ENCODE measurements around the gene IBTK. TPM values are rescaled to one million over a fixed set of nuclear protein-coding genes. Genes with fewer than 3 reads are reported as not detected.

Gene IBTK
- total and polyA plus RNA-seq, 2 of the 8 experiments (the other 6 are each of a cell fraction or from before 2014, with no cell fraction given): 4.6 to 24.2 TPM

DNA sequence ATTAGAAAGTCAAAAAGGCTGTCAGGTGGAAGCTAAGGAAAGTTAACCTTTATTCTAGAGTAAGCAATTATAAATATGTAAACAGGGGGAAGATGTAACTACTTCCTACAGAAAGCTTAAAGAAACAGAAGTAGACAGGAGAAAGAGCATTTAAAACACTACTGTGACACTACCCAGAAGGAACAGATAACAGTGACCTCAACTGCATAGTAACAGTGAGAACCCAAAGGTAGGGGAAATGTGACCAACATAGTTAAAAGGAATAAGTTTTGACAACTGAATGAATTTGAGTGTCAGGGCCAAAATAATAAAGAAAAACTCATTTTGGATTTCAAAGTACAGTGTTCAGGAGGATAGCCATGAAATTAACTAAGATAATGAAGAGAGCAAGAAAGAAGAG is 43.5 kb downstream of the IBTK start (continued):
- TF ChIP-seq, protein P1, sequence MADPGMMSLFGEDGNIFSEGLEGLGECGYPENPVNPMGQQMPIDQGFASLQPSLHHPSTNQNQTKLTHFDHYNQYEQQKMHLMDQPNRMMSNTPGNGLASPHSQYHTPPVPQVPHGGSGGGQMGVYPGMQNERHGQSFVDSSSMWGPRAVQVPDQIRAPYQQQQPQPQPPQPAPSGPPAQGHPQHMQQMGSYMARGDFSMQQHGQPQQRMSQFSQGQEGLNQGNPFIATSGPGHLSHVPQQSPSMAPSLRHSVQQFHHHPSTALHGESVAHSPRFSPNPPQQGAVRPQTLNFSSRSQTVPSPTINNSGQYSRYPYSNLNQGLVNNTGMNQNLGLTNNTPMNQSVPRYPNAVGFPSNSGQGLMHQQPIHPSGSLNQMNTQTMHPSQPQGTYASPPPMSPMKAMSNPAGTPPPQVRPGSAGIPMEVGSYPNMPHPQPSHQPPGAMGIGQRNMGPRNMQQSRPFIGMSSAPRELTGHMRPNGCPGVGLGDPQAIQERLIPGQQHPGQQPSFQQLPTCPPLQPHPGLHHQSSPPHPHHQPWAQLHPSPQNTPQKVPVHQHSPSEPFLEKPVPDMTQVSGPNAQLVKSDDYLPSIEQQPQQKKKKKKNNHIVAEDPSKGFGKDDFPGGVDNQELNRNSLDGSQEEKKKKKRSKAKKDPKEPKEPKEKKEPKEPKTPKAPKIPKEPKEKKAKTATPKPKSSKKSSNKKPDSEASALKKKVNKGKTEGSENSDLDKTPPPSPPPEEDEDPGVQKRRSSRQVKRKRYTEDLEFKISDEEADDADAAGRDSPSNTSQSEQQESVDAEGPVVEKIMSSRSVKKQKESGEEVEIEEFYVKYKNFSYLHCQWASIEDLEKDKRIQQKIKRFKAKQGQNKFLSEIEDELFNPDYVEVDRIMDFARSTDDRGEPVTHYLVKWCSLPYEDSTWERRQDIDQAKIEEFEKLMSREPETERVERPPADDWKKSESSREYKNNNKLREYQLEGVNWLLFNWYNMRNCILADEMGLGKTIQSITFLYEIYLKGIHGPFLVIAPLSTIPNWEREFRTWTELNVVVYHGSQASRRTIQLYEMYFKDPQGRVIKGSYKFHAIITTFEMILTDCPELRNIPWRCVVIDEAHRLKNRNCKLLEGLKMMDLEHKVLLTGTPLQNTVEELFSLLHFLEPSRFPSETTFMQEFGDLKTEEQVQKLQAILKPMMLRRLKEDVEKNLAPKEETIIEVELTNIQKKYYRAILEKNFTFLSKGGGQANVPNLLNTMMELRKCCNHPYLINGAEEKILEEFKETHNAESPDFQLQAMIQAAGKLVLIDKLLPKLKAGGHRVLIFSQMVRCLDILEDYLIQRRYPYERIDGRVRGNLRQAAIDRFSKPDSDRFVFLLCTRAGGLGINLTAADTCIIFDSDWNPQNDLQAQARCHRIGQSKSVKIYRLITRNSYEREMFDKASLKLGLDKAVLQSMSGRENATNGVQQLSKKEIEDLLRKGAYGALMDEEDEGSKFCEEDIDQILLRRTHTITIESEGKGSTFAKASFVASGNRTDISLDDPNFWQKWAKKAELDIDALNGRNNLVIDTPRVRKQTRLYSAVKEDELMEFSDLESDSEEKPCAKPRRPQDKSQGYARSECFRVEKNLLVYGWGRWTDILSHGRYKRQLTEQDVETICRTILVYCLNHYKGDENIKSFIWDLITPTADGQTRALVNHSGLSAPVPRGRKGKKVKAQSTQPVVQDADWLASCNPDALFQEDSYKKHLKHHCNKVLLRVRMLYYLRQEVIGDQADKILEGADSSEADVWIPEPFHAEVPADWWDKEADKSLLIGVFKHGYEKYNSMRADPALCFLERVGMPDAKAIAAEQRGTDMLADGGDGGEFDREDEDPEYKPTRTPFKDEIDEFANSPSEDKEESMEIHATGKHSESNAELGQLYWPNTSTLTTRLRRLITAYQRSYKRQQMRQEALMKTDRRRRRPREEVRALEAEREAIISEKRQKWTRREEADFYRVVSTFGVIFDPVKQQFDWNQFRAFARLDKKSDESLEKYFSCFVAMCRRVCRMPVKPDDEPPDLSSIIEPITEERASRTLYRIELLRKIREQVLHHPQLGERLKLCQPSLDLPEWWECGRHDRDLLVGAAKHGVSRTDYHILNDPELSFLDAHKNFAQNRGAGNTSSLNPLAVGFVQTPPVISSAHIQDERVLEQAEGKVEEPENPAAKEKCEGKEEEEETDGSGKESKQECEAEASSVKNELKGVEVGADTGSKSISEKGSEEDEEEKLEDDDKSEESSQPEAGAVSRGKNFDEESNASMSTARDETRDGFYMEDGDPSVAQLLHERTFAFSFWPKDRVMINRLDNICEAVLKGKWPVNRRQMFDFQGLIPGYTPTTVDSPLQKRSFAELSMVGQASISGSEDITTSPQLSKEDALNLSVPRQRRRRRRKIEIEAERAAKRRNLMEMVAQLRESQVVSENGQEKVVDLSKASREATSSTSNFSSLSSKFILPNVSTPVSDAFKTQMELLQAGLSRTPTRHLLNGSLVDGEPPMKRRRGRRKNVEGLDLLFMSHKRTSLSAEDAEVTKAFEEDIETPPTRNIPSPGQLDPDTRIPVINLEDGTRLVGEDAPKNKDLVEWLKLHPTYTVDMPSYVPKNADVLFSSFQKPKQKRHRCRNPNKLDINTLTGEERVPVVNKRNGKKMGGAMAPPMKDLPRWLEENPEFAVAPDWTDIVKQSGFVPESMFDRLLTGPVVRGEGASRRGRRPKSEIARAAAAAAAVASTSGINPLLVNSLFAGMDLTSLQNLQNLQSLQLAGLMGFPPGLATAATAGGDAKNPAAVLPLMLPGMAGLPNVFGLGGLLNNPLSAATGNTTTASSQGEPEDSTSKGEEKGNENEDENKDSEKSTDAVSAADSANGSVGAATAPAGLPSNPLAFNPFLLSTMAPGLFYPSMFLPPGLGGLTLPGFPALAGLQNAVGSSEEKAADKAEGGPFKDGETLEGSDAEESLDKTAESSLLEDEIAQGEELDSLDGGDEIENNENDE (IDR thresholded peaks at IDR 0.05; ENCODE audit: insufficient replicate concordance, low read length): no peak

Measured in H1 (cell line).